Small intestine (tissue), 4 donors: ENCODE results near the gene TC2N. TPM values are rescaled to one million over a fixed set of nuclear protein-coding genes. Genes with fewer than 3 reads are reported as not detected.

Experiments used
- polyA plus RNA-seq, 4 donors: library from polyadenylated mRNA; stranded (reverse) in 3 of 4; unstranded in 1 of 4; fragments of 200-250 nt in 3 of 4; fragments of 120-200 nt in 1 of 4; gene quantifications; one replicate each; pipeline versions ENCODE4 v1.2.1 to v1.2.3, GENCODE V29; 2013
- donor health status: healthy with polysubstance abuse.
- donor health status: Bipolar disorder and iron deficiency.
- donor health status: healthy.

Gene TC2N
- polyA plus RNA-seq, 4 donors: 12.4 to 31.7 (median 20.4) TPM

Other genes with a start within 250 kb of the TC2N start
- gene CATSPERB, start 135.4 kb downstream of the TC2N start, polyA plus RNA-seq: under 1 TPM in 3 of 4 donors, not detected in 1; 0.89 to 0.92 (median 0.92) TPM
- gene FBLN5, start 80.2 kb upstream of the TC2N start, polyA plus RNA-seq: 10 to 100 TPM in 3 of 4 donors, 1 to 10 TPM in 1; 2.0 to 88.3 (median 22.9) TPM
- gene TRIP11, start 172.5 kb upstream of the TC2N start, polyA plus RNA-seq: 10 to 100 TPM in 1 of 4 donors, 1 to 10 TPM in 3; 3.5 to 22.4 (median 5.9) TPM
- 10 to 100 TPM in 2 of 4 donors, 1 to 10 TPM in 2; 6.8 to 15.6 (median 9.0) TPM for gene ATXN3, start 239.0 kb upstream of the TC2N start, polyA plus RNA-seq